Osteocyte (in vitro differentiated cells): ENCODE data around the gene KLHL17. TPM values are rescaled to one million over a fixed set of nuclear protein-coding genes. Genes with fewer than 3 reads are reported as not detected.

Experiments
- DNase-seq: peaks from one replicate; pipeline ENCODE4 v3.0.0; 2021; ENCODE audit warnings: mixed read lengths; ENCODE audit not compliant: unreplicated experiment; ENCODE audit errors: extremely low spot score
- H3K27ac Mint-ChIP-seq: one replicate; pipeline ENCODE4 v1.8.0; 2021; ENCODE audit warnings: mild to moderate bottlenecking, mixed read lengths; ENCODE audit not compliant: unreplicated experiment
- H3K27me3 Mint-ChIP-seq: one replicate; pipeline ENCODE4 v1.8.0; 2021; ENCODE audit warnings: mixed read lengths; ENCODE audit not compliant: unreplicated experiment
- H3K36me3 Mint-ChIP-seq: one replicate; pipeline ENCODE4 v1.8.0; 2021; ENCODE audit warnings: mixed read lengths; ENCODE audit not compliant: unreplicated experiment
- H3K4me1 Mint-ChIP-seq: one replicate; pipeline ENCODE4 v1.8.0; 2021; ENCODE audit warnings: mixed read lengths; ENCODE audit not compliant: unreplicated experiment
- H3K4me3 Mint-ChIP-seq: one replicate; pipeline ENCODE4 v1.8.0; 2021; ENCODE audit warnings: mild to moderate bottlenecking, moderate library complexity, mixed read lengths; ENCODE audit not compliant: unreplicated experiment
- H3K9me3 Mint-ChIP-seq: one replicate; pipeline ENCODE4 v1.8.0; 2021; ENCODE audit warnings: mixed read lengths; ENCODE audit not compliant: unreplicated experiment
- CTCF ChIP-seq: fragments of 200-600 bp; sonication (generic); IDR thresholded peaks from 2 replicates; pipeline ENCODE4 v1.5.0; 2021; ENCODE audit warnings: antibody characterized with exemption, mild to moderate bottlenecking, moderate library complexity
- long read RNA-seq: library from polyadenylated mRNA; unstranded; transcript quantifications from one replicate; pipeline ENCODE4 v2.0.0, GENCODE V29; 2021
- total RNA-seq: library from RNA; stranded (reverse); gene quantifications from 2 replicates; pipeline ENCODE4 v1.2.1, GENCODE V29; 2021

KLHL17 gene
- total RNA-seq, result 26.6 and 31.7 TPM in 2 replicates
- long read RNA-seq, partial matches to known transcripts, result 1 of 1 reads
- long read RNA-seq, other reads (novel, unspliced or antisense), result 0 of 1 reads

GRCh38 chr1:960363-961131 is at the start of gene KLHL17:
Gene KLHL17 (plus strand): TSS chr1:960584. CDS start chr1:960694, 110 bp downstream.
- Mint-ChIP-seq H3K4me3 (peak within 1 kb of the TSS; percentile 73), H3K9me3 (no peaks in the 10 kb centered on the region), H3K4me1 (peaks cover 13% of the 10 kb centered on the region), H3K27ac (peak within 1 kb of the TSS; percentile 62), H3K36me3 (peaks cover 4% of the 10 kb centered on the region), H3K27me3 (no peaks in the 10 kb centered on the region)
- TF ChIP-seq CTCF, result no peak
- DNase-seq, result peak; percentile 90

- H3K36me3 Mint-ChIP-seq, result no peaks in the 10 kb centered on the region
- H3K27me3 Mint-ChIP-seq, result peaks cover 20% of the 10 kb centered on the region
- DNase-seq, result no peak
- H3K4me3 Mint-ChIP-seq, result no peak overlapping the region
- no peak overlapping the region for H3K27ac Mint-ChIP-seq
- peaks cover 13% of the 10 kb centered on the region for H3K4me1 Mint-ChIP-seq
- H3K9me3 Mint-ChIP-seq, result no peaks in the 10 kb centered on the region
- no peak for TF ChIP-seq CTCF
These were observed 49.3 kb upstream of the KLHL17 start for GRCh38 chr1:910881-911721.

DNA sequence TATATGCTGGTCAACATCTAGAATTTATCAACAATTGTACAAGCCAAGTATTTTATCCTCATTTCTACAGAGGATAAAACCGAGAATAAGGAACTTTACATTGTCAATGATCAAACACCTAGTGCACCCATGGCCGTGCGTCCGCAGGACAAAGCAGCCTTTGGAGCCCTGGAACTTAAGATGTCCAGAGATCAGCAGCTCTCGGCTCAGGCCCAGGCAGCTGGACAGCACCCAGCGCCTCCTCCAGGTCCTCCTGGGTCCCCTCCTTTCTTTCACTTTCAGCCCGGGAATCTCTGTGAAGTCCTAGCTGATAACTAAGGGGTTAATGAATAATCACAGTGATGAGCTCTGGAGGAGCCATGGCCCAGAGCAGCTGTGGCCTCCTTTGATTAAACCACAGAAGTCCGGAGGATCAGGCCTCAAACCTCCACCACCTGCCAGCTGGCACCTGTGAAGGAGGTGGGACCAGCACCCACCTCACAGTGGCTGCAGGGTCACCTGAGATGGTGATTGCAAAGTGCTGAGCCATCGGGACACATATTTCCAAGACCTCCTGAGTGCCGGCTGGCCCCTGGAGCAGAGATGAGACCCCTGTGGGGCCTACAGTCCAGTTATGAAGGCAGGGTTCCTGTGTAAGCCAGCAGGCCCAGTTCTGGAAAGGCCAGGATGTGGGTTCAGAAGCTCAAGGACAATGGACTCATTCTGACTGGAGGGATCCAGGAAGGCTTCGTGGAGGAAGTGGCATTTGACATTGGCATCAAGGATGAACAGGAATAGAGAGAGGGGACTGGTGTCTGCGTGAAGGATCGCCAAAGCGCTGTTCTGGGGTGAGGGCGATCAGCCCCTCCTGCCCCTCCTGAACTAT is 48.3 kb upstream of the KLHL17 start:
- H3K4me1 Mint-ChIP-seq, result peaks cover 3% of the 10 kb centered on the region
- no peak overlapping the region for H3K4me3 Mint-ChIP-seq
- no peak for DNase-seq
- TF ChIP-seq CTCF, result no peak
- H3K9me3 Mint-ChIP-seq, result no peaks in the 10 kb centered on the region
- H3K27ac Mint-ChIP-seq, result no peak overlapping the region
- H3K27me3 Mint-ChIP-seq, result peaks cover 20% of the 10 kb centered on the region
- H3K36me3 Mint-ChIP-seq, result no peaks in the 10 kb centered on the region

DNA sequence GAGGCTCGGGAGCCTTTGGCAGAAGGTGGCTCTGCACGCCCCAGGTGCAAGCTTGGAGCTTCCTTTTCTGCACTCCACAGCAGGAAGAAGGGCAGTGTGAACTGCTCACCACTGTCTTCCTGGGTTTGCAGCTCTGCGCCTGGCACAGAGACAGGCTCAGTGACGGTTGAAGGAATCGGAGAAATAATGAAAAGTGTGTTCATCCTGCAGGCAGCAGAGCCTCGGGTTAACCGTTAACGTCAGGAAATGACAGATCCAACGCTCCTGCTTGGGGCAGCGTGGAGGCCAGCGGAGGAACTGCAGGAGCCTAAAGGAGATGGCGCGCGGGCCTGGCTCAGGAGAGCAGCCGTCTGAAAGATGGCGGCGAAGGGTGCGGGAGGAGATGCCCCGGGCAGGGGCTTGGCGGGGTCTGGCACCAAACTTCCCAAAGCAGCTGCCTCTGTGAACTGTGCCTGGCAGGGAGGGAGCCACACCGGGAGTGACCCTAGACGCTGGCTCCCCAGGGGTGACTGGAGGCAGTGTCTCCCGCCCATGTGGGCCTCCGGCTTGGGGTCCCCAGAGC is 47.6 kb upstream of the KLHL17 start:
- no peaks in the 10 kb centered on the region for H3K4me1 Mint-ChIP-seq
- H3K9me3 Mint-ChIP-seq, result no peaks in the 10 kb centered on the region
- H3K36me3 Mint-ChIP-seq, result no peaks in the 10 kb centered on the region
- no peak overlapping the region for H3K4me3 Mint-ChIP-seq
- no peak for DNase-seq
- no peak overlapping the region for H3K27ac Mint-ChIP-seq
- H3K27me3 Mint-ChIP-seq, result peaks cover 24% of the 10 kb centered on the region
- TF ChIP-seq CTCF, result peak; percentile 15
